Right atrium auricular region (tissue), 2 donors: ENCODE measurements around the gene ENPP7. TPM values are rescaled to one million over a fixed set of nuclear protein-coding genes. Genes with fewer than 3 reads are reported as not detected.

Source experiments
- DNase-seq: peaks from one replicate; pipeline ENCODE4 v3.0.0-alpha.2; 2019; ENCODE audit warnings: low spot score
- H3K27ac ChIP-seq, 2 donors: fragments of 200-600 bp; sonication (generic); 1 replicate in 1 of 2; 2 replicates in 1 of 2; pipeline ENCODE4 v1.5.1; 2016 to 2019
- H3K27me3 ChIP-seq, 2 donors: fragments of 200-600 bp; sonication (generic); one replicate each; pipeline versions ENCODE4 v1.5.1 to v1.6.0; 2017 to 2019
- H3K36me3 ChIP-seq: fragments of 200-600 bp; sonication (generic); one replicate; pipeline ENCODE4 v1.5.1; 2016
- H3K4me1 ChIP-seq, 2 donors: fragments of 200-600 bp; sonication (generic); one replicate each; pipeline versions ENCODE4 v1.5.1 to v1.6.0; 2017 to 2019
- H3K4me3 ChIP-seq, 2 donors: fragments of 200-600 bp; sonication (generic); 1 replicate in 1 of 2; 2 replicates in 1 of 2; pipeline ENCODE4 v1.5.1; 2017 to 2019; ENCODE audit warnings: mild to moderate bottlenecking in 1 of 2, moderate library complexity in 1 of 2
- H3K9me3 ChIP-seq, 2 donors: fragments of 200-600 bp; sonication (generic); one replicate each; pipeline ENCODE4 v1.5.1; 2019
- total RNA-seq, 2 donors: library from RNA; depleted of rRNA; stranded (reverse); fragments of >200 nt; gene quantifications; one replicate each; pipeline ENCODE4 v1.1.0, GENCODE V29; 2016
- TF ChIP-seq, protein P1 (sequence below), 2 donors: fragments of 200-600 bp; sonication (generic); IDR thresholded peaks; one replicate each; pipeline ENCODE4 v1.5.1; 2019; ENCODE audit warnings: antibody characterized with exemption in 2 of 2

Gene ENPP7
- total RNA-seq, 2 donors from 2014 or later: not detected

- DNase-seq: peak; percentile 64
- H3K27me3 ChIP-seq: peaks cover under 1 to 12% of the 10 kb centered on the region in 2 donors
- no peaks in the 10 kb centered on the region for H3K36me3 ChIP-seq
- H3K4me1 ChIP-seq: peaks cover 0 to 12% of the 10 kb centered on the region in 2 donors
- TF ChIP-seq, protein P1, sequence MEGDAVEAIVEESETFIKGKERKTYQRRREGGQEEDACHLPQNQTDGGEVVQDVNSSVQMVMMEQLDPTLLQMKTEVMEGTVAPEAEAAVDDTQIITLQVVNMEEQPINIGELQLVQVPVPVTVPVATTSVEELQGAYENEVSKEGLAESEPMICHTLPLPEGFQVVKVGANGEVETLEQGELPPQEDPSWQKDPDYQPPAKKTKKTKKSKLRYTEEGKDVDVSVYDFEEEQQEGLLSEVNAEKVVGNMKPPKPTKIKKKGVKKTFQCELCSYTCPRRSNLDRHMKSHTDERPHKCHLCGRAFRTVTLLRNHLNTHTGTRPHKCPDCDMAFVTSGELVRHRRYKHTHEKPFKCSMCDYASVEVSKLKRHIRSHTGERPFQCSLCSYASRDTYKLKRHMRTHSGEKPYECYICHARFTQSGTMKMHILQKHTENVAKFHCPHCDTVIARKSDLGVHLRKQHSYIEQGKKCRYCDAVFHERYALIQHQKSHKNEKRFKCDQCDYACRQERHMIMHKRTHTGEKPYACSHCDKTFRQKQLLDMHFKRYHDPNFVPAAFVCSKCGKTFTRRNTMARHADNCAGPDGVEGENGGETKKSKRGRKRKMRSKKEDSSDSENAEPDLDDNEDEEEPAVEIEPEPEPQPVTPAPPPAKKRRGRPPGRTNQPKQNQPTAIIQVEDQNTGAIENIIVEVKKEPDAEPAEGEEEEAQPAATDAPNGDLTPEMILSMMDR (IDR thresholded peaks at IDR 0.05): peak; percentile 96 to 99
- H3K27ac ChIP-seq: no peak overlapping the region
- H3K4me3 ChIP-seq: peak overlapping the region in 1 of 2 donors; percentile 18
- no peaks in the 10 kb centered on the region for H3K9me3 ChIP-seq
Observed at GRCh38 chr17:79741751-79742588, 11.2 kb downstream of the ENPP7 start.

DNA sequence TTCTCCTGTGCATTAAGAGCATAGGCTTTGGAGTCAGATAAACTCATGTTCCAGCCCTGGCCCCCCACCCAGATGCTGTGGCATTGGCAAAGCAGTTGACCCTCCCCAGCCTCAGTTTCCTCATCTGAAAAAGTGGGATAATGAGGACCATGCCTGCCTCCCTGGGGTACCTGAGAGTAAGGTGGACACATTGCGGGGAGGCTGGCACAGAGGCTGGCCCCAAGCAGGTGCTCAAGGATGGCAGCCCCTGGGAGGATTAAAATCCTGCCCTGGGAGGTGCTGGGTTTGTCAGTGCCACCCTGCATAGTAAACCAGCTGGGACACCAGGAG is 11.8 kb downstream of the ENPP7 start:
- no peak for DNase-seq
- Histone ChIP-seq H3K36me3 (no peaks in the 10 kb centered on the region), H3K4me1 (peaks cover 0 to 18% of the 10 kb centered on the region in 2 donors), H3K27ac (no peak overlapping the region), H3K4me3 (no peak overlapping the region), H3K27me3 (peaks cover 7 to 17% of the 10 kb centered on the region in 2 donors), H3K9me3 (no peaks in the 10 kb centered on the region)
- TF ChIP-seq, protein P1 (IDR thresholded peaks at IDR 0.05): no peak

- H3K27ac ChIP-seq: no peak overlapping the region
- no peak for DNase-seq
- H3K36me3 ChIP-seq: no peaks in the 10 kb centered on the region
- no peak overlapping the region for H3K4me3 ChIP-seq
- peaks cover 0 to 23% of the 10 kb centered on the region in 2 donors for H3K4me1 ChIP-seq
- H3K9me3 ChIP-seq: no peaks in the 10 kb centered on the region
- TF ChIP-seq, protein P1 (IDR thresholded peaks at IDR 0.05): no peak
- H3K27me3 ChIP-seq: peaks cover 11 to 22% of the 10 kb centered on the region in 2 donors
Observed at GRCh38 chr17:79742951-79743476, 12.3 kb downstream of the ENPP7 start.

DNA sequence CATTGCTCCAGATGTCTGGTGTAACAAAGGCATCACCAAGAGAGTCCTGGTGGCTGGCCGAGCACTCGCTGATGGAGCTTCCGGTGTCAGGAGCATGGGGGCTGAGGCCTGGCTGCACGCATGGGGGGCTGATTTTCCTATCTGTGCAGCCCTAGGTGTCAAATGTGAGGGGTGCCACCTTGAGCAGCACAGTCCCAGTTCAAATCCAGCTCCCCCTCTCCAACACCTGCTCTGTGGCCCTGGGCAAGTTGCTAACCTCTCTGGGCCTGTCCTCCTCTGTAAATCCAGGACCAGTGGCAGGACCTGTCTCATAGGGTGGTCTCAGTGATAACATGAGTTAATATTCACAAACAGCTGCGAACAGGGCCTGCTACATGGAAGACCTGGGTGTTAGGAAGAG is 12.9 kb downstream of the ENPP7 start:
- Histone ChIP-seq H3K4me1 (peaks cover 0 to 27% of the 10 kb centered on the region in 2 donors), H3K36me3 (no peaks in the 10 kb centered on the region), H3K9me3 (no peaks in the 10 kb centered on the region), H3K27ac (no peak overlapping the region), H3K27me3 (peaks cover 11 to 28% of the 10 kb centered on the region in 2 donors), H3K4me3 (no peak overlapping the region)
- TF ChIP-seq, protein P1 (IDR thresholded peaks at IDR 0.05): no peak
- no peak for DNase-seq

DNA sequence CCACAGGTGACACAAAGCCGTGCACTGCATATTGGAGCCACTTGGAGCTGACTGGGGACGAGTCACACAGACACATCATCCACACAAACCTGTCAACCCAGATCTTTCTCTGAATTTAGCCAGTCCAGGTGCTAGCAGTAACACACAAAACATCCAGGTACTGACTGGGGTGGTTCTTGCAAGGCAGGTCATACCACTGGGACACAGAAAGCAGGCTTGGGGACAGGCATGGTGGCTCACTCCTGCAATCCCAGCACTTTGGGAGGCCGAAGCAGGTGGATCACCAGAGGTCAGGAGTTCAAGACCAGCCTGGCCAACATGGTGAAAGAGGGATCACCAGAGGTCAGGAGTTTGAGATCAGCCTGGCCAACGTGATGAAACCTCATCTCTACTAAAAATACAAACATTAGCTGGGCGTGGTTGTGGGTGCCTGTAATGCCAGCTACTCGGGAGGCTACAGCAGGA is 14.9 kb downstream of the ENPP7 start:
- Histone ChIP-seq H3K36me3 (no peaks in the 10 kb centered on the region), H3K27me3 (peaks cover 11 to 45% of the 10 kb centered on the region in 2 donors), H3K27ac (no peak overlapping the region), H3K4me1 (peaks cover 0 to 27% of the 10 kb centered on the region in 2 donors), H3K4me3 (no peak overlapping the region), H3K9me3 (no peaks in the 10 kb centered on the region)
- TF ChIP-seq, protein P1 (IDR thresholded peaks at IDR 0.05): no peak
- no peak for DNase-seq
